ENCODE results near the gene COMMD8. TPM values are rescaled to one million over a fixed set of nuclear protein-coding genes. Genes with fewer than 3 reads are reported as not detected.

The COMMD8 gene
- total RNA-seq, 1 experiment from 2014 or later: 19.9 TPM

DNA sequence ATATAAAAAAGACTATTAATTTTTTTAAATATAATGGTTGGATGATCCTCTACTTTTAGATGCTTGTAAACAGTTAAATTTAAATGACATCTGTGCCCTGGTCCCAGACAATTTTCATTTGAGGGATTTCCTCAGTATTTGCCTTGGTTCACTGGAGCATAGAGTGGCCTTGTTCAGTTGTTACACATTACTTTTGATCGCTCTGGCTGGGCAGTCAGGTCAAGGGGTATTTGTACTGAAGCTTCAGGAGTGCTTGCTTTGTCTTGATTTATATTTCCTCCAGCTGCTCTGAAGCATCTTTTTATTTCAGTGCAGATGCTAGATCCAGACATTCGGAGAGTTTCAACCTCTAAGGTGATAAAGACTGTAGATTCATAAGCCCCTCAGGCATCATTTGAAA, 50.0 kb downstream of the COMMD8 start:
- ChIA-PET CTCF (no interaction called here), POLR2A (no interaction called here), RAD21 (ENCODE audit: low non-redundant PET in 1 of 2, low total read pairs in 2 of 2, uncharacterized antibody in 2 of 2, unreplicated experiment in 2 of 2) (no interaction called here)
- Histone ChIP-seq H3K9ac (ENCODE audit: low read length) (no peak overlapping the region), H3K9me2 (ENCODE audit: insufficient read depth) (no peaks in the 10 kb centered on the region), H4K20me1 (ENCODE audit: insufficient read depth) (no peaks in the 10 kb centered on the region), H3K36me3 (ENCODE audit: control insufficient read depth in 1 of 2, insufficient read depth in 2 of 2, low read length in 2 of 2) (no peaks in the 10 kb centered on the region), H3K4me1 (ENCODE audit: control insufficient read depth in 1 of 2, insufficient read depth in 2 of 2, low read length in 2 of 2) (no peaks in the 10 kb centered on the region), H3K9me3 (ENCODE audit: control insufficient read depth in 1 of 2, insufficient read depth in 1 of 2, low read depth in 1 of 2, low read length in 2 of 2) (no peaks in the 10 kb centered on the region), H3K79me2 (ENCODE audit: insufficient read depth, low read length) (no peaks in the 10 kb centered on the region), H2AFZ (ENCODE audit: low read depth, low read length, poor library complexity, severe bottlenecking) (no peak overlapping the region), H3K4me2 (ENCODE audit: low read length) (no peak overlapping the region), H3K4me3 (replicated peaks in 1 of 2; ENCODE audit: low read depth in 1 of 2, low read length in 2 of 2) (no peak overlapping the region), H3K27ac (ENCODE audit: low read depth, low read length) (no peak overlapping the region), H3K27me3 (ENCODE audit: insufficient read depth, low read length) (peaks cover 29% of the 10 kb centered on the region)
- ATAC-seq (no peak), DNase-seq (ENCODE audit: low read depth, low spot score) (no peak)
- no TSS peak for BruUV-seq (replicated peaks)
- intact Hi-C loops (cut with micrococcal nuclease): no loop called here
- TF ChIP-seq, protein P1, sequence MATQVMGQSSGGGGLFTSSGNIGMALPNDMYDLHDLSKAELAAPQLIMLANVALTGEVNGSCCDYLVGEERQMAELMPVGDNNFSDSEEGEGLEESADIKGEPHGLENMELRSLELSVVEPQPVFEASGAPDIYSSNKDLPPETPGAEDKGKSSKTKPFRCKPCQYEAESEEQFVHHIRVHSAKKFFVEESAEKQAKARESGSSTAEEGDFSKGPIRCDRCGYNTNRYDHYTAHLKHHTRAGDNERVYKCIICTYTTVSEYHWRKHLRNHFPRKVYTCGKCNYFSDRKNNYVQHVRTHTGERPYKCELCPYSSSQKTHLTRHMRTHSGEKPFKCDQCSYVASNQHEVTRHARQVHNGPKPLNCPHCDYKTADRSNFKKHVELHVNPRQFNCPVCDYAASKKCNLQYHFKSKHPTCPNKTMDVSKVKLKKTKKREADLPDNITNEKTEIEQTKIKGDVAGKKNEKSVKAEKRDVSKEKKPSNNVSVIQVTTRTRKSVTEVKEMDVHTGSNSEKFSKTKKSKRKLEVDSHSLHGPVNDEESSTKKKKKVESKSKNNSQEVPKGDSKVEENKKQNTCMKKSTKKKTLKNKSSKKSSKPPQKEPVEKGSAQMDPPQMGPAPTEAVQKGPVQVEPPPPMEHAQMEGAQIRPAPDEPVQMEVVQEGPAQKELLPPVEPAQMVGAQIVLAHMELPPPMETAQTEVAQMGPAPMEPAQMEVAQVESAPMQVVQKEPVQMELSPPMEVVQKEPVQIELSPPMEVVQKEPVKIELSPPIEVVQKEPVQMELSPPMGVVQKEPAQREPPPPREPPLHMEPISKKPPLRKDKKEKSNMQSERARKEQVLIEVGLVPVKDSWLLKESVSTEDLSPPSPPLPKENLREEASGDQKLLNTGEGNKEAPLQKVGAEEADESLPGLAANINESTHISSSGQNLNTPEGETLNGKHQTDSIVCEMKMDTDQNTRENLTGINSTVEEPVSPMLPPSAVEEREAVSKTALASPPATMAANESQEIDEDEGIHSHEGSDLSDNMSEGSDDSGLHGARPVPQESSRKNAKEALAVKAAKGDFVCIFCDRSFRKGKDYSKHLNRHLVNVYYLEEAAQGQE (IDR thresholded peaks at IDR 0.05; ENCODE audit: low read depth): no peak
- TF ChIP-seq FOSL1 (IDR thresholded peaks at IDR 0.05; ENCODE audit: low read depth) (no peak), SRF (IDR thresholded peaks at IDR 0.05; ENCODE audit: low read depth) (no peak), ATF3 (IDR thresholded peaks at IDR 0.05) (no peak), SIN3A (IDR thresholded peaks at IDR 0.05; ENCODE audit: low read depth) (no peak), RAD21 (IDR thresholded peaks at IDR 0.05; ENCODE audit: low read depth) (no peak), CTCF (IDR thresholded peaks at IDR 0.05 in 2 of 3, conservative IDR thresholded peaks at IDR 0.05 in 1 of 3; ENCODE audit: borderline replicate concordance in 1 of 3, insufficient read depth in 1 of 3, low read depth in 2 of 3, low read length in 2 of 3) (no peak), EGR1 (IDR thresholded peaks at IDR 0.05; ENCODE audit: low read depth) (no peak), SP1 (IDR thresholded peaks at IDR 0.05; ENCODE audit: low read depth) (no peak), POLR2AphosphoS5 (IDR thresholded peaks at IDR 0.05; ENCODE audit: low read depth, low read length) (no peak), JUND (IDR thresholded peaks at IDR 0.05) (no peak)
- TF ChIP-seq, protein P2, sequence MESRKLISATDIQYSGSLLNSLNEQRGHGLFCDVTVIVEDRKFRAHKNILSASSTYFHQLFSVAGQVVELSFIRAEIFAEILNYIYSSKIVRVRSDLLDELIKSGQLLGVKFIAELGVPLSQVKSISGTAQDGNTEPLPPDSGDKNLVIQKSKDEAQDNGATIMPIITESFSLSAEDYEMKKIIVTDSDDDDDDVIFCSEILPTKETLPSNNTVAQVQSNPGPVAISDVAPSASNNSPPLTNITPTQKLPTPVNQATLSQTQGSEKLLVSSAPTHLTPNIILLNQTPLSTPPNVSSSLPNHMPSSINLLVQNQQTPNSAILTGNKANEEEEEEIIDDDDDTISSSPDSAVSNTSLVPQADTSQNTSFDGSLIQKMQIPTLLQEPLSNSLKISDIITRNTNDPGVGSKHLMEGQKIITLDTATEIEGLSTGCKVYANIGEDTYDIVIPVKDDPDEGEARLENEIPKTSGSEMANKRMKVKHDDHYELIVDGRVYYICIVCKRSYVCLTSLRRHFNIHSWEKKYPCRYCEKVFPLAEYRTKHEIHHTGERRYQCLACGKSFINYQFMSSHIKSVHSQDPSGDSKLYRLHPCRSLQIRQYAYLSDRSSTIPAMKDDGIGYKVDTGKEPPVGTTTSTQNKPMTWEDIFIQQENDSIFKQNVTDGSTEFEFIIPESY (IDR thresholded peaks at IDR 0.05; ENCODE audit: extremely low read depth, insufficient replicate concordance, low read length): no peak

Data from HCT116 (cell line).